LNCAP (cell line): ENCODE results near the gene KCNC1.

Experiments
- TF ChIP-seq, protein P1 (sequence below): fragments of 450-650 bp; IDR thresholded peaks from 2 replicates; pipeline ENCODE4 v1.5.1; 2017; ENCODE audit warnings: mild to moderate bottlenecking

KCNC1 gene

DNA sequence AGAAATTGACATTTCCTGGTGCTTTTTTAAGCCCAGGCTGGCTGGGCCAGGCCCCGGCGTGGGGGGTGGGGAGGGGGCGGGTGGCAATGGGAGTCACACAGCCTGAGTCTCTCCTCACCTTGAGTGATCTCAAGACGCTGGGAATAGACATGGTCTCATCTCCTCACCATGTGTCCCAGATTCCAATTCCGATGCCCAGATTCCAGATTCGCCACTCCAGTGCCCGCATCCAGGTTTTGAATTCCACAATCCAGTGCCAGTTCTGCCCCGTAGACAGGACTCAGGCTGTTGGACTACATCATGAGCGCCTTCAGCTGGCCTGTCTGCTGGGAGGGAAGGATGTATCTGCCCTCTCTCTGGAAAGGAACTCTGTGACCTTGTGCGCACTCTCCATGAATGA is 19.1 kb downstream of the KCNC1 start:
- TF ChIP-seq, protein P1, sequence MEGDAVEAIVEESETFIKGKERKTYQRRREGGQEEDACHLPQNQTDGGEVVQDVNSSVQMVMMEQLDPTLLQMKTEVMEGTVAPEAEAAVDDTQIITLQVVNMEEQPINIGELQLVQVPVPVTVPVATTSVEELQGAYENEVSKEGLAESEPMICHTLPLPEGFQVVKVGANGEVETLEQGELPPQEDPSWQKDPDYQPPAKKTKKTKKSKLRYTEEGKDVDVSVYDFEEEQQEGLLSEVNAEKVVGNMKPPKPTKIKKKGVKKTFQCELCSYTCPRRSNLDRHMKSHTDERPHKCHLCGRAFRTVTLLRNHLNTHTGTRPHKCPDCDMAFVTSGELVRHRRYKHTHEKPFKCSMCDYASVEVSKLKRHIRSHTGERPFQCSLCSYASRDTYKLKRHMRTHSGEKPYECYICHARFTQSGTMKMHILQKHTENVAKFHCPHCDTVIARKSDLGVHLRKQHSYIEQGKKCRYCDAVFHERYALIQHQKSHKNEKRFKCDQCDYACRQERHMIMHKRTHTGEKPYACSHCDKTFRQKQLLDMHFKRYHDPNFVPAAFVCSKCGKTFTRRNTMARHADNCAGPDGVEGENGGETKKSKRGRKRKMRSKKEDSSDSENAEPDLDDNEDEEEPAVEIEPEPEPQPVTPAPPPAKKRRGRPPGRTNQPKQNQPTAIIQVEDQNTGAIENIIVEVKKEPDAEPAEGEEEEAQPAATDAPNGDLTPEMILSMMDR = no peak

DNA sequence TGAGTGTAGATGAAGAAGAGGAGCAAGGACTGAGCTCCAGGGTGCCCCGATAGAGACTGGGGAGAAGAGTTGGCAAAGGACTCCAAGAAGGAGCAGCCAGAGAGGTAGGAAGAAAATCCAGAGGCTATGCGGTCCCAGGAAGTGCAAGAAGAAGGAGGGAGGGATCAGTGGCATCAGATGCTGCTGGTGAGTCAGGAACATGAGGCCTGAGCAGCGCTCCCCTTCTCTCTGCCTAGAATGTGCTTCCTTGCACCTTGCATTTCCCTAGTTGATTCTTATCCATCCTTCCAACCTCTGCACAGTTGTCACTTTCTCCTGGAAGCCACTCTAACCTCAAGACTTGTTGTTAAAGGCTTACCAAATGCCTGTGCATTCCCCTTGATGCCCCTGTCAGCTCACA is 21.3 kb downstream of the KCNC1 start:
- TF ChIP-seq, protein P1 = no peak

DNA sequence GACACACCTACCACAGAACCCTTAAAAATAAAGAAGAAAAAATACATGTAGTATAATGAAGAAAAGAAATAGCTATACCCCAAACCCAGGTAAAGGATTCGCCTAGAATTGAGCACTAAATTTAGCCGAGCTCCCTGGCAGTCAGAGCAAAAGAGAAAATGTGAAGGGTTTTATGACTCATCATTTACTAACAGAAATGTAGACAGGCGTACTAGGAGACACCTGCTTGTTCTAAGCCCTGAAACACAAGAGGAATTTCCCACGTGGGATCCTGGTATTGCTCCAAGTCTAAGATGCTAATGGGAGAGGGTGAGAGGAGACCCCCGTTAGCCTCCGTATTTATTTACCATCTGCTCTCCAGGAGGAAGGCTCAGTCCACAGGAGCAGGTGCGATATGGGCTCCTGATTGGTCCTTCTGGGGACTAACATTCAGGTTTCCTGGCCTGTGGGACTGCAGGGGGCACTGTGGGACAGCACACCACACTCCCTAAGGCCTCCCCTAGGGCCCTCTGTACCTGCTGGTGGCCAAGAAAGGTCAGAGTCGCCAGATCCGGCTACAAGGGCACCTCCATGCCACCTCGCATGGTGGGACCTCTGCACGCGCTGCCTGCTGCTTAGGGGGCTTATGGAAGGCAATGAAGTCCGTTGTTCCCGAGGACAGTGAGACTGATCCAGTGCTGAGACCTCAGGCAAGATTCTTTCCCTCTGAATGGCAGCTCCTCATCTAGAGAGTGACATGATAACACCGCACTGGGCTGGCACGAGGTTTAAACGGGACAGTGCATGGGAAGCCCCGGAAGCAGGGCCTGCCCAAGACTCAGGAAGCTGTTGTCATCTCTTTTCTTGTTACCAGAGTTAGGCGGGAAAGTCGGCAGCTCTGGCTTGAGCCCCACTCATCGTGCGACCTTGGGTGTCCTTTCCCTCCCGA is 25.8 kb downstream of the KCNC1 start:
- TF ChIP-seq, protein P1 = peak; percentile 78

DNA sequence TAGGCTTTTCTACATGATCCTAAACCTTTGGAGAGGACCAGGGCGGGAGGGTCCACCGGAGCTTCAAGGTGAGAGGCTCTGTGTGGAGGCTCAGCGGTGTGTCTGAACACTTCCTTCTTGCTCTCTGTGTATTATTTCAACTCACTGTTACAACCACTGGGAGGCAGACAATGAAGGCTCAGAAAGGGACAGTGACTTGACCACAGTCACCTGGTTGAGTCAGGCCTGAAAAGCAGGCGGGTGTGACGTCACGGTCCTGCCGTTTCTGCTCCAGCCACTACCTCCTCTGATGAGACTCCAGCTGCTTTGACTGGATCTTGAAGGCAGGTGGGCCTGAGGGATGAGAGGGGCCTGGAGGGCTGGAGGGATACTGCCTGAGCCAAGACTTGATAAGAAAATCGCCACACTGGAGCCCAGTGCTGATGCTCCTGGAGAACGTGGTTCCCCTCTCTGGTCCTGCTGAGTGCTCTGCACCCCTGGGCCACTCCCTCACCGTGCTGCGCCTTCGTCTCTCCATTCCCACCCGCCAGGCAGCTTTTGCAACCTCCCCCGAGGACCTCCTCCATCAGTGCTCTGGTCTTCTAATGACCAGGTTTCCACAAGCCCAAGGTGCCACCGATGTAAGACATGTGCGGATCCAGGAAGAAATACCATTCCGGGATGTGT is 27.9 kb downstream of the KCNC1 start:
- TF ChIP-seq, protein P1 = no peak

DNA sequence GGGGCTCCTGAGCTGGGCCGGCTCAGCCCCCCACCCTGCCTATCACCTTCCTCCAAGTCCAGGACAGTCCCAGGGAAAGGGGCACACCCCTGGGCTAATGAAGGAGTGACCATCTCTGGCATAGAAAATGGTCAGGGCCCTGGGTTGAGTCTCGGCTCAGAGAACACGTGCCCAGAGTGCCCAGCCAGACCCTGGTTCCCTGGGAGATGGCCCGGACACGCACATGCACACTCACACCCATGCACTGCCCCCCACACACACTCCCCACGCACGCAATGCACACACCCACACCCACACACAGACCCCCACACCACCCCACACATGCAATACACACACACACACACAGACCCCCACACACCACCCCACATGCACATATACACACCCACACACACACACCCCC is 28.7 kb downstream of the KCNC1 start:
- TF ChIP-seq, protein P1 = no peak

DNA sequence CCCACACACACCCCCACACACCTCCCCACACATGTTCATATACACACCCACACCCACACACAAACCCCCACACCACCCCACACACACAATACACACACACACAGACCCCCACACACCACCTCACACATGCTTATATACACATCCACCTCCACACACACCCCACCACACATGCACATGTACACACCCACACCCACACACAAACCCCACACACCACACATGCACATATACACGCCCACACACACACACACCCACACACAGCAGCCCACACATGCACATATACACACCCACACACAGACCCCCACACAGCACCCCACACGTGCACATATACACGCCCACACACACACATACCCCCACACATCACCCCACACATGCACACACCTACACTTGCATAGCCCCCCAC is 29.1 kb downstream of the KCNC1 start:
- TF ChIP-seq, protein P1 = no peak

DNA sequence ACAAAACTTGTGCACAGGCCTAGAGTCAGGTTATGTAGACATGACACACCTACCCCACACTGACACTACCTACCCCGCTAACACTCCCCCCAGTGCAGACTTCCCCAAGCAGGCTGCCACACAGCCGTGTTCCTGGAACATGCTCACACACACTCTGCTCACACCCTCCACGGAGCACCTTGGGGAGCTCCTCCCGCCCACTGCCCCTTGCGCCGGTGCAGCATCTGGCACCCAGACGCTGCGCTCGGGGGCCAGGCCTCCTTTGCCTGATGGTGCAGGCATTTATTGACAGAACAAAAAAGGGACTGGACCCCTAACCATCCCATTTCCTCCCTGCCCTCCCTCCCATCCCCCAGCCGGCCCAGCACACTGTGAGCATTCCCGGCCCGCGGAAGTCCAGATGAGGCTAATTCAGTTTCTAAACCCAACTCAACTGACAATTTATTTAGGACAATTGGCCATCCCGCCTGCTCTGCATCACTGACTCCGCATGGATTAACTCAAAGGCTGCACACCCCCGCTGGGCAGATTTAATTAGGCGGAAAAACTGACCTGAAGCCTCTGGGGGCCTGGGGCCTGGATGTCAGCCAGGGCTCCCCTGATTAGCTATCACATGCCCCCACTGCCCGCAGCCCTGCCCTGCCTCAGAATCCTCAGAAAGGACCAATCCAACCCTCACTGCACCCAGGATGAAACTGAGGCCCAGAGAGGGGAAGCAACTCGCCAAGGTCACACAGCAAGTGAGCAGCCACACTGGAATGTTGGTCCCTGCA is 30.1 kb downstream of the KCNC1 start:
- TF ChIP-seq, protein P1 = no peak
